Stimulated activated CD8-positive, alpha-beta memory T cell treated with anti-CD3 and anti-CD28 coated beads, Interleukin-4, amount 100 ng/mL, for 48 hours (primary cell): ENCODE measurements around the gene ITGAL.

Experiments
- DNase-seq: peaks from one replicate; pipeline ENCODE4 v3.0.0-alpha.2; 2020

ITGAL gene

GRCh38 chr16:30548416-30549253 is 76.1 kb downstream of the ITGAL start:
- DNase-seq, result no peak

- DNase-seq, result peak; percentile 73
Observed at GRCh38 chr16:30551781-30552180, 79.2 kb downstream of the ITGAL start.

DNA sequence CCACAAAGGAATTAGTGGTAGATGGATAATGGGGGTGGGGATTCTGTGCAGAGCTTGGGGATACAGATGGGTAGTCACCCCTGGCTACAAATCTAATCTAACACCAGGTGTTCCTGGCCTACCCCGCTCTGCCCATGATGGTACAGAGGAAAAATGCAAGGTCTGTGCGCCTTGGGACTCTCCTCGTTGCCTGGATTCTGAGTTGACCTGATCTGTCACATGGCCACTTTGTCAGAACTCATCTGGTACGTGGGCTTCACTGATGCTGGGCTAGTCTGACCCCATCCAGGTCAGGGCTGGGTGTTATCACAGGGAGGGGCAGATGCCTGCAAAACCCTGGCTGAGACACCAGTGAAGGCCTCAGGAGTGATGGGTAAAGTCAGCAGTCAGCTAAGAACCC is 80.4 kb downstream of the ITGAL start:
- DNase-seq, result no peak

DNA sequence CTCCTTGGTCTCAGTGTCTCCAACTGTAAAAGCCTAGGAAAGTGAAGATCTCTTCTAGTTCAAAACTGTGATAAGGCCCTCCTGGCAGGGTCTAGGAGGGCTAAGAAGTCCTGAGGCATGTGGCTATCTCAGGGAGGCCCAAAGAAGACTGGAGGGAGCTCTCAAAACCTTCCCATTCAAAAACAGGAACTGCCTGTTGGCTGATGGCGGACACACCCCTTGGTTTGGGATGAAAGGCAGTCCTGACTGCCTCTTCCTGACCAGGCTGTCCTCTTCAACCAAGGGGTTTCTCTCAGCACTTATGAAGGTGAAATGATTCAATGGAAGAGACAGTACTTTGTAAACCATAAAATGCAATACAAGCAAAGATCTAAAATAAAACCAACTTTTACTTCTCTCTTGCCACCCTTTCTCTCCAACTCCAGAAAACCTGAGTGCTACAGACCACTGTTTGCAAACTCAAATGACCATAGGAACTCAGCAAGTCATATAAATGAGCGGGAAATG is 80.9 kb downstream of the ITGAL start:
- no peak for DNase-seq

DNA sequence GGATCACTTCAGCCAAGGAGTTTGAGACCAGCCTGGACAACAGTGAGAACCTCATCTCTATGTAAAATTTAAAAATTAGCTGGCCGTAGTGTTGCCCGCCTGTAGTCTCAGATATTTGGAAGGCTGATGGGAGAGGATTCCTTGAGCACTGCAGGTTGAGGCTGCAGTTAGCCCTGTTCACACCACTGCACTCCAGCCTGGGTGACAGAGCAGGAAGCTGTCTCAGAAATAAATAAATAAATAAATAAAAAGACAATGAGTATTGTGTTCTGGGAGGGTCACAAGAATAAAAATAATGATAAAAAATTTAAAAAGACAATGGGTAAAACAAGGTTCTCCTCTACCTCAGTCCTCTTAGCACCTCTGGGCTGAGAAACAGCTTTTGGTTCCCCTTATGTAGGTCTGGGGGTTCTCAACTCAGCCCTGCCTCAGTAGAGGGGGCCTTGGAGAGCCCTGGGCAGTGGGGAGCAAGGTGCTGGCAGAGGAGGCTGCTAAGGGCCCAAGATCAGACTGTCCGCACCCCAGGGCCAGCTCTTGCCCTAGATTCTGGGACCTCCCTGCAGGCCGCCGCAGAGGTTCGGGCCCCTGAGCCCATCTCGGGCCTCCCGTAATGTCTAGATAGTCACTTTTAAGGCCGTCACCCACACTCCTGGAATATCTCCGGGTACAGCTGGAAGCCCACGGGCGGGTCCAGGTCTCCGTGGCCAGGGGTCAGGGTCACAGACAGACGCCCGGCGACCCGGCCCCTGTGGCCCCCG is 82.2 kb downstream of the ITGAL start:
- no peak for DNase-seq

GRCh38 chr16:30555315-30556124 is 83.0 kb downstream of the ITGAL start:
- DNase-seq, result no peak

GRCh38 chr16:30556125-30556473 is 83.6 kb downstream of the ITGAL start:
- DNase-seq, result no peak

DNA sequence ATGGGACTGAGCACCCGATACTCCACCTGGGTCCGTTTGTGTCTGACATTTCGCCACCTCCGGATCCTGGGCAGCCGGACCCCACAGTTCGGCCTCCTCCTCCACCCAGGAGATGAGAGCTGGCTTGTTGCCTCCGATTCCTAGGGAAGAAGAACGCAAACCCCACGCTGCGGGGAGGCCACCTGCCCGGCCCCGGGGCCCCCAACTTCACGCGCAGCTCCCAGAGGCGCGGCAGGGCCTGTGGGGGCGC is 85.1 kb downstream of the ITGAL start:
- no peak for DNase-seq

GRCh38 chr16:30557957-30558788 is 85.6 kb downstream of the ITGAL start, which contains the start of gene ZNF764:
TSS of gene ZNF764 (minus strand) at chr16:30558374. CDS start at chr16:30558182, 192 bp downstream.
- DNase-seq, result peak; percentile 97

DNA sequence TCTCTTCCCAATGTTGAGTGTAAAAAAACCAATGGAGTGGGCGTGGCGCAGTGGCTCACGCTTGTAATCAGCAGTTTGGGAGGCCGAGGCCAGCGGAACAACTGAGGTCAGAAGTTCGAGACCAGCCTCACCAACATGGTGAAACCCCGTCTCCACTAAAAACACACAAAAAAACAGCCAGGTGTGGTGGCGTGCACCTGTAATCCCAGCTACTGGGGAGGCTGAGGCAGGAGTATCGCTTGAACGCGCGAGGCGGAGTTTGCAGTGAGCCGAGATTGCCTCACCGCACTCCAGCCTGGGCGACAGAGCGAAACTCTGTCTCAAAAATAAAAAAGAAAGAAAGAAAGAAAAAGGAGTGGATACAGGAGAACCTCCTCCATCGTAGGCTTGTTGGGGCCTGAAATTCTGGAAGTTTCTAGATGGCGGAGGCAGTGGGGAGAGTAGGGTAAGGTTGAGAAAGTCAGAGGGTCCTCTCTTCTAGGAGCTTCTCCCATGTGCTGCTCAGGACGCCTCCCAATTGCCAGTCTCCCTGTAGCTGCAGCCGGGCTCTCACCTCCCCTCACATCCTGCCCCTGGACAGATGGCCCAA is 86.3 kb downstream of the ITGAL start:
- no peak for DNase-seq

- no peak for DNase-seq
Observed at GRCh38 chr16:30559690-30560089, 87.1 kb downstream of the ITGAL start.

GRCh38 chr16:30561089-30561816 is 88.7 kb downstream of the ITGAL start:
- peak; percentile 42 for DNase-seq

DNA sequence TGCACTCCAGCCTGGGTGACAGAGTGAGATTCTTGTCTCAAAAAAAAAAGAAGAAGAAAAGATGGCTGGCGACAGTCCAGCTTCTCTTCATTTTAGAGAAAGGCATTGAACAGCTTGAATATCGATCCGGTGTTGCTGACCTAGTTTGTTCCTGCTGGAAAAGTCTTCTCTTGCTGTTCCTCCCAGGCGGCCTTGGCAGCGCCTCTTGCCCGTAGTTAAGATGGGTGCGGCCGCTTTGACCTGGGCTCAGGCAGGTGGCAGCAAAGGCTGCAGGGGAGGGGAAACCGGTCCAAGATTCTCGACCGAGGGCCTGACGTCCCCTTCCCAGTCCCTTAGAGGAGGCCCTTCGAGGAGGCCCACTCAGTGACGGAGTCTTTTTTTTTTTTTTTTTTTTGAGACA is 89.5 kb downstream of the ITGAL start:
- no peak for DNase-seq

DNA sequence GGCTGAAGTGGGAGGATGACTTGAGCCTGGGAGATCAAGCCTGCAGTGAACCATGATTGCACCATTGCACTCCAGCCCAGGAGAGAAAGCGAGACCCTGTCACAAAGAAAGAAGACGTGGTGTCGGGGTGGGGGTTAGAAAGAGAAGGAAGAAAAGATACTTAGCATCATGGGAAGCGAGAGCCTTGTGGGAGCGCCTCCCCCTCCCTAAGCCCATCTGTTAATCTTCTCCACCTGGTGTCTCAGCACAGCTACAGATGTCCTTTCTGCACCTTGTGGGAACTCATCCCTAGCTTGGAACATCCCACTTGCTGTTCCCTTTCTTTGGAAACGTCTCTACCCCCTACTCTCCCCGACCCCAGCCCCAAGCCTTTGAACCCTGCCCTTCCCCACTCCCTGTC is 93.0 kb downstream of the ITGAL start:
- DNase-seq, result no peak

DNA sequence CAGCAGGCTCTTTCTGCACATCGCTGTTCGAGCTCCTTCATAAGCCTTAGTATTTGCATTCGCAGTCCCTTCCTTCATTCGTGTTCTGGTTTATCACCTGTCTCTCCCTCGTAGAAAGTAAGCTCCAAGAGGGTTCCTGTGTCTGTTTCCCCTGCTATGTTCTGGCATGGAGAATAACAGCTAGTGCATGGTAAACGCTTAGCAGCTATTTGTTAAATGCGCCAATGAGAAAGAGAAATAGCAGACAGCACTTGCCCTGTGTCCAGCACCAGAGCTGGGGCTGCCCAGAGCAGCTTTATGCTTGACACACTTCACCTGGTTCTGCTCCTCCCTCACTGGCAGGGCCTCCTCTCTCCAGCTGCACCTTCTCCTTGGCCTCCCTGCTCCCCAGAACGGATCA is 93.4 kb downstream of the ITGAL start:
- no peak for DNase-seq

GRCh38 chr16:30566531-30566930 is 94.0 kb downstream of the ITGAL start:
- no peak for DNase-seq

DNA sequence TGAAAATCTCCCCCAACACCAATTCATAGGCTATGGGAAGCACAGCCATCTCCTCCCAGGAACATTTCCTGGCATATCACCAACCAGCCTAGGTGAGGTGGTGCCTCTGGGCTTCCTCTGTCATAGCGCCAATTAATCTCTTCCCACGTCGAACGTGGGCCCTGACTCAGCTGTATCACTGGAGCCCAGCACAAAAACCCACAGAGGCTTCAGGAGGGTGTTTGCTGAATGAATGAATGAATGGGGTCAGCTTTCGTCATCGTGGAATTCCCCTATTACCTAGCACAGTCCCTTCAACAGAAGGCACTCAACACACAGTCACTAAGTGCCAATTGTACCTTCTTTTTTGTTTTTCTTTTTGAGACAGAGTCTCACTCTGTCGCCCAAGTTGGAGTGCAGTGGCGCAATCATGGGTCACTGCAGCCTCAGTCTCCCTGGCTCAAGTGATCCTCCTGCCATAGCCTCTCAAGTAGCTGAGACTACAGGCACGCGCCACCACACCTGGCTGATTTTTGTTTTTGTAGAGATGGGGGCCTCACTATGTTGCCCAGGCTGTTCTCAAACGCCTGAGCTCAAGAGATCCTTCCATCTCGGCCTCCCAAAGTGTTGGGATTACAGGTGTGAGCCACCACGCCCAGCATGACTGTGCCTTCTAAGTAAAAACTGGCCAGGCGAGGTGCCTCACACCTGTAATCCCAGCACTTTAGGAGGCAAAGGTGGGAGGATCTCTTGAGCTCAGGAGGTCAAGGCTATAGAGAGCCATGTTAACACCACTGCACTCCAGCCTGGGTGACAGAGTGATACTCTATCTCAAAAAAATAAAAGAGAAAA is 94.8 kb downstream of the ITGAL start:
- peak; percentile 75 for DNase-seq

GRCh38 chr16:30567991-30568638 is 95.6 kb downstream of the ITGAL start:
- peak; percentile 45 for DNase-seq

- DNase-seq, result no peak
Observed at GRCh38 chr16:30569281-30569680, 96.7 kb downstream of the ITGAL start.
